Adrenal gland (tissue), 12 donors: ENCODE data around the gene AFAP1L1. TPM values are rescaled to one million over a fixed set of nuclear protein-coding genes. Genes with fewer than 3 reads are reported as not detected.

Experiments
- DNase-seq, 7 donors: peaks; one replicate each; pipeline ENCODE4 v3.0.0-alpha.2; 2019 to 2020
- H3K27ac ChIP-seq, 5 donors: fragments of 200-600 bp; sonication (generic) in 4 of 5; 1 replicate in 3 of 5; 2 replicates in 2 of 5; pipeline versions ENCODE4 v1.5.1 to v1.8.0; 2016 to 2020; ENCODE audit warnings: mild to moderate bottlenecking in 1 of 5
- H3K27me3 ChIP-seq: fragments of 200-600 bp; 2 replicates; pipeline ENCODE4 v1.8.0; 2021
- H3K36me3 ChIP-seq, 2 donors: fragments of 200-600 bp; replicated peaks in 1 of 2; 1 replicate in 1 of 2; 2 replicates in 1 of 2; pipeline versions ENCODE4 v1.5.1 to v1.8.0; 2018 to 2022
- H3K4me1 ChIP-seq, 2 donors: fragments of 200-600 bp; replicated peaks in 1 of 2; 1 replicate in 1 of 2; 2 replicates in 1 of 2; pipeline versions ENCODE4 v1.5.1 to v1.8.0; 2018 to 2021
- H3K4me3 ChIP-seq, 4 donors: fragments of 200-600 bp; sonication (generic) in 3 of 4; one replicate each; pipeline ENCODE4 v1.5.1; 2016 to 2018
- H3K9me3 ChIP-seq, 3 donors: fragments of 200-600 bp; sonication (generic) in 1 of 3; replicated peaks in 1 of 3; 1 replicate in 2 of 3; 2 replicates in 1 of 3; pipeline versions ENCODE4 v1.5.1 to v1.8.0; 2016 to 2021
- CTCF ChIP-seq, 6 experiments: fragments of 450-650 bp in 4 of 6; fragments of 200-600 bp in 2 of 6; sonication (generic) in 1 of 6; IDR thresholded peaks; 1 replicate in 5 of 6; 2 replicates in 1 of 6; pipeline versions ENCODE4 v1.5.1 to v1.8.0; 2016 to 2021; ENCODE audit warnings: antibody characterized with exemption in 6 of 6, mild to moderate bottlenecking in 2 of 6, moderate library complexity in 1 of 6
- POLR2A ChIP-seq, 2 donors: fragments of 450-650 bp; IDR thresholded peaks; one replicate each; pipeline ENCODE4 v1.6.1; 2017; ENCODE audit warnings: antibody characterized with exemption in 2 of 2, mild to moderate bottlenecking in 2 of 2, moderate library complexity in 1 of 2
- WGBS, 4 donors: extraction: QIAGEN DNeasy Blood & Tissue Kit in 2 of 4; methylation state at CpG; one replicate each; pipeline versions ENCODE4 v1.1.5 to v1.1.7; 2013 to 2017; 5-methylcytosine and 5-hydroxymethylcytosine counted together
- intact Hi-C, 2 donors: fragments of 100-400 bp; cut with DNase I; formaldehyde crosslinking; loops; one replicate each; pipeline versions ENCODE4 v1.14.1 to v1.15.0; 2022 to 2023
- polyA plus RNA-seq, 3 donors: library from polyadenylated mRNA; stranded (reverse); fragments of 200-250 nt in 2 of 3; fragments of 350-450 nt in 1 of 3; fragmentation: Illumina TruSeq in 1 of 3; extraction: RNeasy Lipid Tissue Mini Kit (QIAGEN cat#74804) in 1 of 3; gene quantifications; one replicate each; pipeline ENCODE4 v1.2.3, GENCODE V29; 2013 to 2014
- total RNA-seq, 9 donors: library from RNA; depleted of rRNA in 4 of 9; stranded (reverse); fragments of >200 nt in 4 of 9; fragments of 120-200 nt in 1 of 9; fragmentation: NEBNext Ultra II Directional in 1 of 9; extraction: Animal tissue kit (Norgen Biotek cat#: 25700) in 1 of 9; gene quantifications; one replicate each; pipeline versions ENCODE4 v1.1.0 to v1.2.4, GENCODE V29; 2013 to 2023
- donor health status: healthy with polysubstance abuse.
- donor health status: Bipolar disorder and iron deficiency.
- donor health status: DM: yes; HTN: yes; CAD: no.
- donor health status: DM: no; HTN: no; CAD: no.
- donor health status: DM: no; HTN: no; CAD: no.
- donor health status: DM: yes; HTN: yes; CAD: no.

Gene AFAP1L1
- total and polyA plus RNA-seq, 12 donors, result 4.3 to 13.4 (median 9.3) TPM

GRCh38 chr5:149284501-149284900 lies 12.8 kb downstream of the AFAP1L1 start:
- no peak for TF ChIP-seq POLR2A (IDR thresholded peaks at IDR 0.05)
- TF ChIP-seq CTCF (IDR thresholded peaks at IDR 0.05), result no peak
- no peaks in the 10 kb centered on the region for H3K27me3 ChIP-seq
- H3K9me3 ChIP-seq, result no peaks in the 10 kb centered on the region
- H3K4me3 ChIP-seq, result no peak overlapping the region
- H3K27ac ChIP-seq, result peak overlapping the region in 2 of 5 donors; percentile 32 to 70
- H3K4me1 ChIP-seq, result peaks cover 0 to 3% of the 10 kb centered on the region in 2 donors
- intact Hi-C loops, result no loop called here
- DNase-seq, result peak in 3 of 7 donors; percentile 27 to 66 (median 44)
- 49 to 54% (median 51%) methylated on average over 5 of the region's 5 CpGs for WGBS, 4 donors
- H3K36me3 ChIP-seq, result no peaks in the 10 kb centered on the region

DNA sequence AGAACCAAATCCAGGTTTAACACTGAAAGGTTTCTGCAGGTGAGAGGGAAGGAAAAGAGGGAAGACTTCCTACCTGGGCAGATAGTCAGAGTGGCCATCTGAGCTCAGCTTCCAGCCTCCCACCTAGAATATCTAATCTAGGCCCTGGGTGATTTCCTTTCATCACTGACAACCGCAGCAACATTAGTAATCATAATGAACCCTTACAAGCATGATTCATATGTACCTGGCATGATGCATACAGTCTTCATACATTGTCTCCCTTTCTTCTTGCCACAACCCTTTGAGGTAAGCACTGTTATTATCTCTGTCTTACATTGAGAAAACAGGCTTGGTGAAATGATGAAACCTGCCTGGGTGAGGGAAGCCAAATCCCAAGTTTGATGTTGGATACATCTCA lies 13.5 kb downstream of the AFAP1L1 start:
- TF ChIP-seq POLR2A (IDR thresholded peaks at IDR 0.05) (no peak), CTCF (IDR thresholded peaks at IDR 0.05) (no peak)
- peak overlapping the region in 2 of 5 donors; percentile 32 to 70 for H3K27ac ChIP-seq
- no peak overlapping the region for H3K4me3 ChIP-seq
- peaks cover 0 to 9% of the 10 kb centered on the region in 2 donors for H3K4me1 ChIP-seq
- H3K36me3 ChIP-seq, result no peaks in the 10 kb centered on the region
- WGBS, 4 donors, result 86 to 96% (median 93%) methylated on average over 1 of the region's 1 CpG
- no peaks in the 10 kb centered on the region for H3K9me3 ChIP-seq
- no peaks in the 10 kb centered on the region for H3K27me3 ChIP-seq
- intact Hi-C loops, result no loop called here
- no peak for DNase-seq

DNA sequence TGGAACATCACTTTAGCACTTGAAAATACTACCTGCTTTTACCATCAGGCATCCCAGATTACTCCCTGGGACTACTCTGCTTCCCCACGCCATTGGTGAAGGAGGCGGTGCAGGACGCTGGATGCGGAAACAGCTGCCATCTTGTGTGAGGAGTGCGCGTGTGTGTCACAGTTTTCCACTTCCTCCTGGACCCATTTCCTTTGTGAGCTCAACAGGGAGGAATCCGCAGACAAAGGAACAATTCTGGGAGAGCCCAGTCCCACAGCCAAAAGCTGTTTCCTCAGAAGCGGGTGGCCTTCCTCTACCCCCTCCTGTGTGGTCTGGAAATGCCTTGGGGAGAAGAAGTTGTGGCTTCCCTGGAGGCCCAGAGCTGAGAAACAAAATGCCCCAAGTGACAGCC lies 16.8 kb downstream of the AFAP1L1 start:
- H3K27ac ChIP-seq, result peak overlapping the region in 2 of 5 donors; percentile 51 to 79
- no peak overlapping the region for H3K4me3 ChIP-seq
- H3K9me3 ChIP-seq, result no peaks in the 10 kb centered on the region
- intact Hi-C loops, result no loop called here
- H3K4me1 ChIP-seq, result peaks cover 0 to 9% of the 10 kb centered on the region in 2 donors
- no peaks in the 10 kb centered on the region for H3K36me3 ChIP-seq
- no peak for TF ChIP-seq POLR2A (IDR thresholded peaks at IDR 0.05)
- no peak for TF ChIP-seq CTCF (IDR thresholded peaks at IDR 0.05)
- 62 to 92% (median 71%) methylated on average over 8 of the region's 8 CpGs for WGBS, 4 donors
- peak in 3 of 7 donors; percentile 19 to 69 (median 35) for DNase-seq
- no peaks in the 10 kb centered on the region for H3K27me3 ChIP-seq

DNA sequence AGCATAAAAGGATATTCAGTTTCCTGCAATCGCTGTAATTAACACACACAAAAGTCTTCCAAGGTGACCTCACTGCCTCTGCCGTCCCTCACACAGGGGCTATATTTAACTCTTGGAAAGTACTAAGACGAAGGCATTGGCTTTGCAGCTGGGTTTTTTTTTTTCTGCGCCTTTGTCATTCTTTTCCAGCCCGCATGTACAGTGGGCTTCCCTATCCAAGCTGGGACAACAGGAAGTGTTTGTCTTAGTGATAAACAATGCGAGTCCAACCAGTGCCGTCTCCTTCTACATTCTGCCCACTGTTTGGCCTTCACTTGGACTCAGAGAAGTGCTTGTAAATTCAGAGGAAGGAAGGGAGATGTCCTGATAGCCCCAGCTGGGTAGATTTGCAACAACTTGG lies 17.6 kb downstream of the AFAP1L1 start:
- H3K27ac ChIP-seq, result peak overlapping the region in 2 of 5 donors; percentile 51 to 79
- H3K27me3 ChIP-seq, result no peaks in the 10 kb centered on the region
- no peaks in the 10 kb centered on the region for H3K36me3 ChIP-seq
- H3K4me3 ChIP-seq, result no peak overlapping the region
- TF ChIP-seq POLR2A (IDR thresholded peaks at IDR 0.05) (no peak), CTCF (IDR thresholded peaks at IDR 0.05) (no peak)
- intact Hi-C loops, result no loop called here
- H3K4me1 ChIP-seq, result peaks cover 0 to 9% of the 10 kb centered on the region in 2 donors
- DNase-seq, result peak in 1 of 7 donors; percentile 19
- WGBS, 4 donors, result 18 to 34% (median 26%) methylated on average over 6 to 7 of the region's 7 CpGs
- H3K9me3 ChIP-seq, result no peaks in the 10 kb centered on the region
